K562 (cell line): ENCODE data around the gene SOCS2. TPM values are rescaled to one million over a fixed set of nuclear protein-coding genes. Genes with fewer than 3 reads are reported as not detected.
A peak's percentile ranks its signal among the peaks of the same experiment; 100 is the strongest.

Experiments used
- ATAC-seq: fragments of 200-7000 bp; cut with Tn5 transposase; 3 replicates; pipeline ENCODE4 v1.9.1; 2020; ENCODE audit warnings: moderate library complexity
- BruUV-seq: library from RNA; stranded (reverse); fragments of 400-500 nt; replicated peaks from 2 replicates; lab custom pipeline; 2021; lab: Mats Ljungman, UMichigan
- CTCF ChIA-PET: fragments of 300-600 bp; formaldehyde crosslinking; extraction: SDS; loops from one replicate; lab custom pipeline; 2021; ENCODE audit warnings: low intra/inter-chr PET ratio; lab: Yijun Ruan, JAX
- POLR2A ChIA-PET: fragments of 300-600, 350-650 bp; sonication (Branson Sonifier 250); formaldehyde crosslinking; extraction: SDS; loops from one replicate; lab custom pipeline; 2021; ENCODE audit warnings: antibody characterized with exemption, inconsistent platforms; lab: Yijun Ruan, JAX
- DNase-seq, 4 experiments: peaks; one replicate each; pipeline versions ENCODE4 v3.0.0 to v3.0.0-alpha.2; 2011 to 2018; ENCODE audit warnings: low spot score in 3 of 4, mixed read lengths in 3 of 4; ENCODE audit errors: extremely low read depth in 1 of 4
- FAIRE-seq: peaks from 2 replicates; lab custom pipeline; 2011; peaks lifted over from hg19 to GRCh38; lab: Jason Lieb, UNC
- H2AFZ ChIP-seq: 2 replicates; pipeline ENCODE4 v1.6.0; 2011; ENCODE audit warnings: low read depth, low read length, control low read depth, inconsistent platforms
- H3K27ac ChIP-seq: fragments of 200-600 bp; 3 replicates; pipeline ENCODE4 v1.8.0; 2011; ENCODE audit warnings: low read depth, mild to moderate bottlenecking, control low read depth, inconsistent platforms, low read length, moderate library complexity, mixed read lengths; ENCODE audit errors: extremely low read depth
- H3K27me3 ChIP-seq, 2 experiments: fragments of 300-600 bp in 1 of 2; 2 replicates in 1 of 2; 3 replicates in 1 of 2; pipeline versions ENCODE4 v1.6.0 to v1.8.0; 2011; ENCODE audit warnings: inconsistent platforms in 2 of 2, low read length in 2 of 2, mild to moderate bottlenecking in 1 of 2, mixed read lengths in 1 of 2, moderate library complexity in 1 of 2; ENCODE audit not compliant: control insufficient read depth in 2 of 2, insufficient read depth in 2 of 2
- H3K36me3 ChIP-seq: fragments of 300-600 bp; 3 replicates; pipeline ENCODE4 v1.8.0; 2011; ENCODE audit warnings: mild to moderate bottlenecking, low read length, inconsistent platforms; ENCODE audit not compliant: control insufficient read depth, insufficient read depth
- H3K4me1 ChIP-seq, 2 experiments: fragments of 200-600 bp in 1 of 2; replicated peaks in 1 of 2; 2 replicates in 1 of 2; 3 replicates in 1 of 2; pipeline versions ENCODE4 v1.5.1 to v1.8.0; 2011; ENCODE audit warnings: inconsistent platforms in 2 of 2, low read length in 2 of 2, mild to moderate bottlenecking in 1 of 2, mixed read lengths in 1 of 2, moderate library complexity in 1 of 2; ENCODE audit not compliant: control insufficient read depth in 2 of 2, insufficient read depth in 2 of 2
- H3K4me2 ChIP-seq: 2 replicates; pipeline ENCODE4 v1.6.1; 2011; ENCODE audit warnings: low read length, control low read depth, inconsistent platforms, mixed read lengths; ENCODE audit not compliant: insufficient read depth
- H3K4me3 ChIP-seq: fragments of 200-600 bp; sonication (generic), shearing (Covaris generic); 2 replicates; pipeline ENCODE4 v1.5.1; 2016; ENCODE audit warnings: control low read depth, inconsistent platforms
- H3K79me2 ChIP-seq: fragments of 200-600 bp; 3 replicates; pipeline ENCODE4 v1.8.0; 2011; ENCODE audit warnings: low read length, inconsistent platforms; ENCODE audit not compliant: control insufficient read depth, insufficient read depth
- H3K9ac ChIP-seq, 2 experiments: 2 replicates each; pipeline versions ENCODE4 v1.6.0 to v1.6.1; 2011; ENCODE audit warnings: low read depth in 2 of 2, low read length in 2 of 2, control low read depth in 1 of 2, inconsistent platforms in 1 of 2, mild to moderate bottlenecking in 1 of 2, mixed read lengths in 1 of 2; ENCODE audit not compliant: insufficient read depth in 1 of 2
- H3K9me1 ChIP-seq: one replicate; pipeline ENCODE4 v1.6.0; 2011; ENCODE audit warnings: inconsistent platforms, mild to moderate bottlenecking, low read length, moderate library complexity; ENCODE audit not compliant: control insufficient read depth, insufficient read depth
- H3K9me3 ChIP-seq: replicated peaks from 2 replicates; pipeline ENCODE4 v1.5.1; 2011; ENCODE audit warnings: low read depth, low read length, inconsistent platforms; ENCODE audit not compliant: control insufficient read depth, insufficient read depth
- H4K20me1 ChIP-seq: replicated peaks from 2 replicates; pipeline ENCODE4 v1.6.1; 2011; ENCODE audit warnings: low read length, inconsistent platforms, mixed read lengths; ENCODE audit not compliant: control insufficient read depth, insufficient read depth
- CHD7 ChIP-seq: fragments of 200-600 bp; sonication (generic); IDR thresholded peaks from one replicate; pipeline ENCODE4 v1.6.1; 2012; ENCODE audit warnings: mild to moderate bottlenecking, low read depth, low read length, inconsistent platforms
- E2F1 ChIP-seq: sonication (generic); formaldehyde crosslinking; IDR thresholded peaks from 2 replicates; pipeline ENCODE4 v1.8.1; 2023; ENCODE audit warnings: mild to moderate bottlenecking, missing genetic modification reagents, moderate library complexity
- NCOA4 ChIP-seq: fragments of 450-650 bp; IDR thresholded peaks from 2 replicates; pipeline ENCODE4 v1.6.1; 2018; ENCODE audit warnings: mild to moderate bottlenecking; ENCODE audit not compliant: partially characterized antibody
- NR2C2 ChIP-seq, 2 experiments: fragments of 200-800 bp in 1 of 2; sonication (Bioruptor generic) in 1 of 2; sonication (generic) in 1 of 2; formaldehyde crosslinking in 1 of 2; IDR thresholded peaks; 2 replicates each; pipeline versions ENCODE4 v1.6.1 to v1.8.0; 2016 to 2022; ENCODE audit warnings: mild to moderate bottlenecking in 1 of 2, missing compliant biosample characterization in 1 of 2, missing genetic modification characterization in 1 of 2, missing genetic modification reagents in 1 of 2
- PCBP1 ChIP-seq: fragments of 200-400 bp; formaldehyde crosslinking; IDR thresholded peaks from 2 replicates; pipeline ENCODE4 v1.6.1; 2018; ENCODE audit warnings: mild to moderate bottlenecking, low read depth, low read length; ENCODE audit not compliant: poor library complexity, severe bottlenecking
- ZC3H11A ChIP-seq: IDR thresholded peaks from 2 replicates; pipeline ENCODE4 v1.6.1; 2012; ENCODE audit warnings: low read depth, low read length, improper control_type of control experiment
- ZNF766 ChIP-seq: fragments of 200-800 bp; sonication (Bioruptor generic); conservative IDR thresholded peaks from 2 replicates; pipeline ENCODE4 v1.6.1; 2016; ENCODE audit warnings: missing genetic modification characterization, missing compliant biosample characterization
- WGBS: fragments of 100-300 bp; shearing (Covaris generic); methylation state at CpG from one replicate; pipeline ENCODE4 v1.1.6; 2016; ENCODE audit warnings: low coverage, mixed read lengths; ENCODE audit not compliant: insufficient coverage; ENCODE audit errors: missing lambda C conversion rate; 5-methylcytosine and 5-hydroxymethylcytosine counted together
- in situ Hi-C: fragments of 300-500 bp; cut with MboI; formaldehyde crosslinking; loops from 4 replicates; pipeline ENCODE4 v1.15.0; 2018; ENCODE audit warnings: inconsistent platforms, mixed read lengths
- intact Hi-C: fragments of 100-400 bp; cut with micrococcal nuclease; formaldehyde crosslinking; loops from 2 replicates; pipeline ENCODE4 v1.14.2; 2022
- polyA plus RNA-seq, 8 experiments: library from polyadenylated mRNA; depleted of rRNA in 4 of 8; stranded (reverse) in 5 of 8; unstranded in 3 of 8; fragments of >200 nt; fragmentation: Nextera tagmentation in 2 of 8; fragmentation: Illumina TruSeq in 1 of 8; extraction: Ambion mirVana in 2 of 8; extraction: Trizol in 1 of 8; gene quantifications; 2 replicates each; pipeline versions ENCODE4 v1.2.1 to v1.2.3, GENCODE V29; 2011 to 2014; ENCODE audit warnings: inconsistent platforms in 1 of 8, missing spikeins in 1 of 8
- total RNA-seq, 7 experiments: library from RNA; depleted of rRNA in 6 of 7; stranded (reverse); fragments of >200 nt in 6 of 7; fragmentation: Illumina TruSeq in 2 of 7; extraction: Trizol in 2 of 7; gene quantifications; 2 replicates each; pipeline versions ENCODE4 v1.2.1 to v1.2.3, GENCODE V29; 2011 to 2021; ENCODE audit warnings: low replicate concordance in 1 of 7

The SOCS2 gene
- total and polyA plus RNA-seq, 9 of the 15 experiments (the other 6 are each of a cell fraction or from before 2014, with no cell fraction given) = 37.0 to 162 (median 98.7) TPM

GRCh38 chr12:93573552-93574223, 1.2 kb downstream of the SOCS2 start:
- peak overlapping the region; percentile 90 for H3K4me2 ChIP-seq
- in situ Hi-C loops = loop anchor here (5.0 kb wide), 1 partner anchor 169 kb away; no protein-coding TSS in a partner anchor
- no peaks in the 10 kb centered on the region for H3K27me3 ChIP-seq
- H4K20me1 ChIP-seq = peaks cover 7% of the 10 kb centered on the region; the same call in 1 of the 2 replicates
- peaks cover 86% of the 10 kb centered on the region for H3K79me2 ChIP-seq
- H3K27ac ChIP-seq = peak overlapping the region; percentile 96
- H3K9ac ChIP-seq = peak overlapping the region; percentile 88 to 99
- no TSS peak for BruUV-seq
- peaks cover 14 to 42% of the 10 kb centered on the region in 2 experiments; a peak in 4 of 5 replicates for H3K4me1 ChIP-seq
- DNase-seq = peak in 1 of 4 experiments; percentile 62
- H2AFZ ChIP-seq = peak overlapping the region; percentile 64
- peak overlapping the region; percentile 93 for H3K4me3 ChIP-seq
- ChIA-PET POLR2A (interaction anchor here (0.7 to 3.6 kb wide), 9 partner anchors 9 to 526 kb away, joined by 3 to 22 read pairs (median 4); no protein-coding TSS in a partner anchor), CTCF (interaction anchor here (1.2 kb wide), 1 partner anchor 190 kb away, joined by 3 read pairs; no protein-coding TSS in a partner anchor)
- no peak for ATAC-seq
- H3K36me3 ChIP-seq = peaks cover 59% of the 10 kb centered on the region
- 2% methylated on average over 16 of the region's 21 CpGs for WGBS
- no peaks in the 10 kb centered on the region for H3K9me1 ChIP-seq
- H3K9me3 ChIP-seq = no peaks in the 10 kb centered on the region
- intact Hi-C loops = no loop called here
- peak; percentile 40 for FAIRE-seq
- TF ChIP-seq E2F1 (CRISPR knock-in tag) (no peak), PCBP1 (no peak), ZNF766 (CRISPR knock-in tag) (no peak), NCOA4 (peak; percentile 29), CHD7 (no peak), ZC3H11A (no peak), NR2C2 (CRISPR knock-in tag; IDR thresholded peaks at IDR 0.05) (no peak), NR2C2 (tag; IDR thresholded peaks at IDR 0.05) (peak; percentile 55)
